ENCODE data around the gene KRT12.

DNA sequence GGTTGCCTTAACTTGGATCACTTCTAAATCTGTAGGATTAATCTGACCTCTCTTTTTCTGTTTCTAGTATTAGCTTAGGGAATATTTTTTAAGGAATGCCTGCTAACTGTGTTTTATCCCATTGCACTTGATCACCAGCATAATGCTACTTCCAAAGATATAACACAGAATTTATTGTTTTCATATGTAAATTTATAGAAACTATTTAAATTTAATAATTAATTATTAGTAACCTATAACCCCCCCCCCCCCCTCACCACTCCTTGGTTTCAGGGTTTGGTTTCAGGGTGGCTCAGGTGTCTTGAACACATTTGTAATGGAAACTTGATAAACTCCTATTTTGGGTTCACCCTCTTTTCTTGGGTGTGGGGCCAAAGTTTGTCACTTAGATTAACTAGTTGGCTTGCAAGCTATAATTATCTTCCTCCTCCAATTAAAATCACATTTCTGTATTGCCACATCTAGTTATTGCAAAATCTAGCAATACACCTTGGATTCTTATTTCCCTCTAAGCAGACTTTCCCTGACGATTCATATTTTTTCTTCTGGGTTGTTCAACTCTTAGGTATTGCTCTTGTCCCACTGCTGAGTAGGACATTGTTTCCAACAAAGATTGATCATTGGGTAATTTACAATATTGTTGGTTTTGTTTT is 18.3 kb downstream of the KRT12 start:
- TF ChIP-seq CTCF (conservative IDR thresholded peaks at IDR 0.05; ENCODE audit: low read depth, low read length): no peak
- no peak for TF ChIP-seq EZH2 (IDR thresholded peaks at IDR 0.05; ENCODE audit: borderline replicate concordance, low read depth, low read length, poor library complexity, severe bottlenecking)
